WERI-Rb-1 (cell line): ENCODE data around the gene NID1.

Experiments
- DNase-seq: peaks from one replicate; pipeline ENCODE4 v3.0.0-alpha.2; 2020
- H3K27ac ChIP-seq: fragments of 250-450 bp; sonication (Bioruptor Pico); 2 replicates; pipeline ENCODE4 v1.5.1; 2020; ENCODE audit warnings: mild to moderate bottlenecking, moderate library complexity
- H3K27me3 ChIP-seq: fragments of 250-450 bp; sonication (Bioruptor Pico); 2 replicates; pipeline ENCODE4 v1.5.1; 2021; ENCODE audit warnings: mild to moderate bottlenecking, low read depth, moderate library complexity; ENCODE audit not compliant: insufficient read depth, severe bottlenecking
- H3K36me3 ChIP-seq: fragments of 250-450 bp; sonication (Bioruptor Pico); 2 replicates; pipeline ENCODE4 v1.5.1; 2020; ENCODE audit warnings: mild to moderate bottlenecking, moderate library complexity
- H3K4me3 ChIP-seq: 2 replicates; pipeline ENCODE4 v1.5.1; 2011; ENCODE audit warnings: low read depth, mild to moderate bottlenecking, control low read depth, low read length
- H3K9me3 ChIP-seq: fragments of 250-450 bp; sonication (Bioruptor Pico); 2 replicates; pipeline ENCODE4 v1.5.1; 2021; ENCODE audit warnings: mild to moderate bottlenecking, moderate library complexity; ENCODE audit not compliant: severe bottlenecking
- TF ChIP-seq, protein P1 (sequence below): IDR thresholded peaks from 2 replicates; pipeline ENCODE4 v1.5.1; 2011; ENCODE audit warnings: low read depth, mild to moderate bottlenecking, control low read depth, inconsistent platforms, low read length

NID1 gene

DNA sequence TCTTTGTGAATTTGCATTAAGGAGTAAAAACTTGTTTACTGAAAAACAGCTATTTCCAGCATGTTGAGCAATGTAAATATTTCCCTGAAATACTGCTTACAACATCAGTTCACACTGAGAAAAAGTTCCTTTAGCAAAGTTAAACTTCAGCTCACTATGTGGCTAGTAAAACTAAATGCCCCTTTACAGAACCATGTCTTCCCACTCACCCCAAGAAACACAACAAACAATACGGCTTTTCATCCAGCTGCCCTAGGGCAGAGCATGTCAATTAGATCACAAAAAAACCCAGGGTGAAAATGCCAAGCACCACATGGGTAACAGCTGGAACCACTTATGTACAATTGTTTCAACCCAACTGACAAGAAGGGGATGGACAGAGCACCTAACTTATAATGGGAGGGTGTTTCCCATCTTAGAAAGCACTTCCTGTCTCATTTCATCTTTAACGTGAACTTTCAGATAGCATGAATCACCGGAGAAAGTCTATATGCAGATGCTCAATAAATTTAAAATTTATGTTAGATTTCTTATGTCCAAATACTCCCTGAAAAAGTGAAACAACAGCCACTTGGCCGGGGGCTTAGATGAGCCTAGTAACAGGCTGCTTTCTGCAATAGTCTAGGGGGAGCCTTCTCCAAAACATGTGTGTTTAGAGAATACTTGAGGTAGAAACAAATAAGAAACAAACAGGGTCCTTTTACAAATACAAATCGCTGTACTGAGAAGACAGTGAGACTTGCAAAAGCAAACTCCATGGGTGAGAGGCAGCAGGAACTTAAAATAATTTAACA is 6.6 kb downstream of the NID1 start:
- no peaks in the 10 kb centered on the region for H3K9me3 ChIP-seq
- TF ChIP-seq, protein P1, sequence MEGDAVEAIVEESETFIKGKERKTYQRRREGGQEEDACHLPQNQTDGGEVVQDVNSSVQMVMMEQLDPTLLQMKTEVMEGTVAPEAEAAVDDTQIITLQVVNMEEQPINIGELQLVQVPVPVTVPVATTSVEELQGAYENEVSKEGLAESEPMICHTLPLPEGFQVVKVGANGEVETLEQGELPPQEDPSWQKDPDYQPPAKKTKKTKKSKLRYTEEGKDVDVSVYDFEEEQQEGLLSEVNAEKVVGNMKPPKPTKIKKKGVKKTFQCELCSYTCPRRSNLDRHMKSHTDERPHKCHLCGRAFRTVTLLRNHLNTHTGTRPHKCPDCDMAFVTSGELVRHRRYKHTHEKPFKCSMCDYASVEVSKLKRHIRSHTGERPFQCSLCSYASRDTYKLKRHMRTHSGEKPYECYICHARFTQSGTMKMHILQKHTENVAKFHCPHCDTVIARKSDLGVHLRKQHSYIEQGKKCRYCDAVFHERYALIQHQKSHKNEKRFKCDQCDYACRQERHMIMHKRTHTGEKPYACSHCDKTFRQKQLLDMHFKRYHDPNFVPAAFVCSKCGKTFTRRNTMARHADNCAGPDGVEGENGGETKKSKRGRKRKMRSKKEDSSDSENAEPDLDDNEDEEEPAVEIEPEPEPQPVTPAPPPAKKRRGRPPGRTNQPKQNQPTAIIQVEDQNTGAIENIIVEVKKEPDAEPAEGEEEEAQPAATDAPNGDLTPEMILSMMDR, result no peak
- no peak for DNase-seq
- no peak overlapping the region for H3K27ac ChIP-seq
- H3K27me3 ChIP-seq, result no peaks in the 10 kb centered on the region
- H3K4me3 ChIP-seq, result no peak overlapping the region
- H3K36me3 ChIP-seq, result no peaks in the 10 kb centered on the region

DNA sequence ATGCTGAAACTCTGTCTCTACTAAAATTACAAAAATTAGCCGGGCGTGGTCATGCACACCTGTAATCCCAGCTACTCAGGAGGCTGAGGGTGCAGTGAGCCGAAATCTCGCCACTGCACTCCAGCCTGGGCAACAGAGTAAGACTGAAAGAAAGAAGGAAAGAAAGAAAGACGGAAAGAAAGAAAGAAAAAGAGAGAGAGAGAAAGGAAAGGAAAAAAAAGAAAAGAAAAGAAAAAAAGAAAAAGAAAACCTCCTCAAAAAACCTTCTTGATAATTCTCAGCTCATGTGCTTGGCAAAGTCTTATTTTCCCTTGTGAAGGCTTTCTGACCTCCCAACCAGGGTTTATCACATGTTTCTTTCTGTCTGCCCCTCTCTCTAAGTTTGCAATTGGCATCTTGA is 7.3 kb downstream of the NID1 start:
- Histone ChIP-seq H3K27ac (no peak overlapping the region), H3K4me3 (no peak overlapping the region), H3K27me3 (no peaks in the 10 kb centered on the region), H3K36me3 (no peaks in the 10 kb centered on the region), H3K9me3 (no peaks in the 10 kb centered on the region)
- TF ChIP-seq, protein P1, result no peak
- DNase-seq, result no peak

DNA sequence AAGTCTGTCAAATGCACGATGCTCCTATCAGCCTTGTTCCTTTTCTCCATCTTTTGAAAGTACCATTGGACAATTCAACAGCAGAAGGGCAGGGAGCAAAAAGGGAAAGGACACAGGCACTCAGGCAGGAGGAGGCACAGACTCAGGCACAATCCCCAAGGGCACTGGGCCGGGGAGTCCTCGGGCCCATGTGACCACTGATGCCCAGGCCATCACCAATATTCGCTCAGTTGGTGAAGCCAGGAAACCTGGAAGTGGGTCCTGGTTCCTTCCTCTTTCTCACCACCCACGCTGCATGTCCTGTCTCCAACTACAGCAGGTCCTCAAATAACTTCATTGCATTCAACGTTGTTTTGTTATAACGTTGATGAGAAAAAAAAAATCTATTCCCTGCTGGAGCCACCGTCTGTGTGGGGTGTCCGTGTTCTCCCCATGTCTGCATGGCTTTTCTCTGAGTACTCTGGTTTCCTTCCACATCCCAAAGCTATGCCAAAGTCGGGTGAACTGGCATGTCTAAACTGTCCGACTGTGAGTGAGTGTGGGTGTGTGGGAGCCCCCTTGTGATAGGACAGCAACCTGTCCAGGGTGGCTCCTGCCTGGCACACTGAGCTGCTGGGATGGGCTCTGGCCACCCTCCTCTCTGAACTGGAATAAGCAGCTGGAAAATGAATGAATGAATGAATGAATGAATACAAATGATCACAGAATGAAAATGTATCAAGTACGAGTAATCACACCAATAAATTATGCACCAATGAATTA is 12.5 kb downstream of the NID1 start:
- Histone ChIP-seq H3K9me3 (no peaks in the 10 kb centered on the region), H3K36me3 (no peaks in the 10 kb centered on the region), H3K27ac (no peak overlapping the region), H3K4me3 (no peak overlapping the region), H3K27me3 (no peaks in the 10 kb centered on the region)
- TF ChIP-seq, protein P1, result no peak
- DNase-seq, result no peak

DNA sequence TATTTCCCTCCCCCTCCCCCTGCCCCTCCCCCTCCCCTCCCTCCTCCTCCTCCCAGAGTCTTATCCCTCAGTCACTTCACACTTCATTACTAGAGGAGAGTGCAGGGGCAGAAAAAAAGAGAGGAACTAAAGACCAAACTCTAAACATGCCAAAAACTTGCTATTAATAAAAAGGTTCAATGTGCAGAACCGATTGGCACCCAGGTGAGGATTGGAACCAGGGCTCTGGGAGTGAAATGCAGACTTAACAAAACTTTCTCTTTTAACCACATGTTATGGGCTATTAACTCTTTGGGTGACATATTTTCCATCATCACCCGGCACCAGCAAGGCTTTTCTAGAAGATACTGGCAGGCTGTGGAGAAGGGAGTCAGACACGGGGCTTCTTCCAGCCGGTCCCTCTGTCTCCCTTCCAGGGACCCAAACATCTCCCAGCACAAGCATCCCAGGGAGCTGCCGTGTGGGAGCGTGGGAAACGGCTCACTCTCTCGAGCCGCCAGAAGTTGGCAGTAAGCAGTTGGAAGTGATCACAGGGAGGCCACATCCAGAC is 13.6 kb downstream of the NID1 start:
- no peak overlapping the region for H3K4me3 ChIP-seq
- no peaks in the 10 kb centered on the region for H3K27me3 ChIP-seq
- no peak for DNase-seq
- H3K9me3 ChIP-seq, result no peaks in the 10 kb centered on the region
- H3K27ac ChIP-seq, result no peak overlapping the region
- no peaks in the 10 kb centered on the region for H3K36me3 ChIP-seq
- TF ChIP-seq, protein P1, result no peak

DNA sequence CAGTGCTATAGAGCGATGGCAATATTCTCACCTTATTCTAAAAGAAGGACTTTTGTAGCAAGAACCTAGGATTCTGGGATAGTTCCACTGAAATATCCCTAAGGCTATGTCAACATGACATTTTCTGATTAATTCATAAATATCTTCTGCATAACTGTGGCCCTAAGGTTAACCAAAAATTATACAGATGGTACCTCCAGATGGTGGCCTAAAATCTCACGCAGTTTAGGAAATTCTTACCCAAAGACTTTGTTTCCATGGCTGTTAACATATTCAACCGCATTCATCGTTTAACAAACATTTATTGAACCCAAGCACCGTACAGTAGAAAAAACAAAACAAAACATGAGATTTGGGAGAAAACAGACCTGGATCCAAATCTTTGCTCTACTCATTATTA is 19.1 kb downstream of the NID1 start:
- no peak for DNase-seq
- Histone ChIP-seq H3K27ac (no peak overlapping the region), H3K9me3 (no peaks in the 10 kb centered on the region), H3K27me3 (no peaks in the 10 kb centered on the region), H3K4me3 (no peak overlapping the region), H3K36me3 (no peaks in the 10 kb centered on the region; the same call in 1 of the 2 replicates)
- TF ChIP-seq, protein P1, result no peak
